HepG2 (cell line): ENCODE data around the gene TARS3. TPM values are rescaled to one million over a fixed set of nuclear protein-coding genes. Genes with fewer than 3 reads are reported as not detected.

Experiments
- ATAC-seq: fragments of 200-7000 bp; cut with Tn5 transposase; 3 replicates; pipeline ENCODE4 v1.9.1; 2020; ENCODE audit warnings: mild to moderate bottlenecking, moderate library complexity
- BruUV-seq: library from RNA; stranded (reverse); fragments of 400-500 nt; replicated peaks from 2 replicates; lab custom pipeline; 2021; lab: Mats Ljungman, UMichigan
- CTCF ChIA-PET: fragments of 300-600 bp; formaldehyde crosslinking; extraction: SDS; loops from one replicate; lab custom pipeline; 2021; ENCODE audit warnings: low total read pairs, inconsistent platforms, low intra/inter-chr PET ratio; lab: Yijun Ruan, JAX
- POLR2A ChIA-PET: fragments of 350-600 bp; sonication (Branson Sonifier 250); formaldehyde crosslinking; loops from one replicate; lab custom pipeline; 2020; ENCODE audit warnings: antibody characterized with exemption, inconsistent platforms; lab: Yijun Ruan, JAX
- DNase-seq: peaks from one replicate; pipeline ENCODE4 v3.0.0-alpha.2; 2015; ENCODE audit warnings: low spot score
- FAIRE-seq: peaks from 3 replicates; lab custom pipeline; 2011; peaks lifted over from hg19 to GRCh38; lab: Jason Lieb, UNC
- H2AFZ ChIP-seq: one replicate; pipeline ENCODE4 v1.6.1; 2011; ENCODE audit warnings: low read length, inconsistent platforms
- H3K27ac ChIP-seq: fragments of 300-600 bp; 3 replicates; pipeline ENCODE4 v1.8.0; 2011; ENCODE audit warnings: mixed run types, mild to moderate bottlenecking, mixed read lengths, low read length, inconsistent platforms; ENCODE audit not compliant: insufficient read depth; ENCODE audit errors: extremely low read length
- H3K27me3 ChIP-seq, 2 experiments: fragments of 200-600 bp in 1 of 2; 2 replicates in 1 of 2; 3 replicates in 1 of 2; pipeline versions ENCODE4 v1.6.0 to v1.8.0; 2011; ENCODE audit warnings: low read length in 2 of 2, mild to moderate bottlenecking in 2 of 2, moderate library complexity in 2 of 2, inconsistent platforms in 1 of 2; ENCODE audit not compliant: insufficient read depth in 2 of 2, control insufficient read depth in 1 of 2
- H3K36me3 ChIP-seq, 2 experiments: fragments of 200-600 bp in 1 of 2; replicated peaks in 1 of 2; 2 replicates in 1 of 2; 3 replicates in 1 of 2; pipeline versions ENCODE4 v1.5.1 to v1.8.0; 2011; ENCODE audit warnings: low read length in 2 of 2, inconsistent platforms in 1 of 2; ENCODE audit not compliant: insufficient read depth in 2 of 2, control insufficient read depth in 1 of 2
- H3K4me1 ChIP-seq: 2 replicates; pipeline ENCODE4 v1.5.1; 2012; ENCODE audit warnings: low read length, inconsistent platforms; ENCODE audit not compliant: insufficient read depth
- H3K4me2 ChIP-seq: 2 replicates; pipeline ENCODE4 v1.6.0; 2011; ENCODE audit warnings: low read depth, low read length, inconsistent platforms
- H3K4me3 ChIP-seq, 3 experiments: fragments of 200-600 bp in 1 of 3; sonication (generic), shearing (Covaris generic) in 1 of 3; replicated peaks in 1 of 3; 2 replicates each; pipeline ENCODE4 v1.5.1; 2011 to 2016; ENCODE audit warnings: low read length in 3 of 3, inconsistent platforms in 2 of 3, low read depth in 2 of 3, mild to moderate bottlenecking in 2 of 3, control low read depth in 1 of 3, mixed read lengths in 1 of 3; ENCODE audit not compliant: insufficient read depth in 1 of 3
- H3K79me2 ChIP-seq: one replicate; pipeline ENCODE4 v1.6.1; 2011; ENCODE audit warnings: low read length, inconsistent platforms; ENCODE audit not compliant: insufficient read depth
- H3K9ac ChIP-seq: 2 replicates; pipeline ENCODE4 v1.6.0; 2011; ENCODE audit warnings: mild to moderate bottlenecking, low read depth, low read length, inconsistent platforms; ENCODE audit not compliant: insufficient read depth
- H3K9me3 ChIP-seq: 2 replicates; pipeline ENCODE4 v1.5.1; 2012; ENCODE audit warnings: mild to moderate bottlenecking, low read length
- H4K20me1 ChIP-seq: 2 replicates; pipeline ENCODE4 v1.6.0; 2011; ENCODE audit warnings: inconsistent platforms, mild to moderate bottlenecking, low read length, moderate library complexity; ENCODE audit not compliant: insufficient read depth
- GATAD1 ChIP-seq: IDR thresholded peaks from 2 replicates; pipeline ENCODE4 v1.6.1; 2016; ENCODE audit warnings: missing genetic modification reagents, missing compliant biosample characterization
- SALL1 ChIP-seq: sonication (generic); formaldehyde crosslinking; IDR thresholded peaks from 2 replicates; pipeline ENCODE4 v1.8.0; 2022; ENCODE audit warnings: mild to moderate bottlenecking, missing genetic modification reagents
- SETDB1 ChIP-seq: sonication (generic); formaldehyde crosslinking; IDR thresholded peaks from 2 replicates; pipeline ENCODE4 v1.5.1; 2020; ENCODE audit warnings: missing genetic modification reagents, mild to moderate bottlenecking, borderline replicate concordance
- SRSF4 ChIP-seq: fragments of 200-400 bp; formaldehyde crosslinking; IDR thresholded peaks from one replicate; pipeline ENCODE4 v1.6.1; 2018; ENCODE audit warnings: mild to moderate bottlenecking, low read depth, low read length, moderate library complexity; ENCODE audit not compliant: poor library complexity, severe bottlenecking
- ZBTB38 ChIP-seq: sonication (generic); formaldehyde crosslinking; IDR thresholded peaks from 2 replicates; pipeline ENCODE4 v1.5.1; 2020; ENCODE audit warnings: mild to moderate bottlenecking, missing genetic modification reagents
- ZHX2 ChIP-seq, 2 experiments: sonication (generic) in 1 of 2; formaldehyde crosslinking in 1 of 2; IDR thresholded peaks; 2 replicates each; pipeline versions ENCODE4 v1.6.1 to v1.9.0; 2014 to 2022; ENCODE audit warnings: antibody characterized with exemption in 1 of 2, borderline replicate concordance in 1 of 2, inconsistent platforms in 1 of 2, low read depth in 1 of 2, missing genetic modification reagents in 1 of 2
- ZKSCAN1 ChIP-seq: fragments of 150-350 bp; IDR thresholded peaks from 2 replicates; pipeline ENCODE4 v1.6.1; 2014; ENCODE audit warnings: low read length
- ZNF224 ChIP-seq: sonication (generic); formaldehyde crosslinking; IDR thresholded peaks from 2 replicates; pipeline ENCODE4 v1.5.0; 2020; ENCODE audit warnings: mild to moderate bottlenecking, missing genetic modification reagents
- ZNF687 ChIP-seq: sonication (generic); formaldehyde crosslinking; IDR thresholded peaks from 2 replicates; pipeline ENCODE4 v1.5.1; 2020; ENCODE audit warnings: mild to moderate bottlenecking, missing genetic modification reagents, moderate library complexity
- WGBS: methylation state at CpG from one replicate; pipeline ENCODE4 v1.1.6; 2017; ENCODE audit warnings: low lambda C conversion rate; 5-methylcytosine and 5-hydroxymethylcytosine counted together
- in situ Hi-C: cut with HindIII; loops from 2 replicates; pipeline ENCODE4 v1.10.0; 2017; ENCODE audit warnings: low pct_unique_long_range_greater_than_20kb; ENCODE audit not compliant: extremely low pct_ligation_motif_present
- intact Hi-C: fragments of 100-400 bp; cut with micrococcal nuclease; formaldehyde crosslinking; loops from one replicate; pipeline ENCODE4 v1.10.0; 2022; ENCODE audit not compliant: unreplicated experiment
- polyA plus RNA-seq, 8 experiments: library from polyadenylated mRNA; depleted of rRNA in 3 of 8; stranded (reverse) in 7 of 8; unstranded in 1 of 8; fragments of >200 nt; fragmentation: Illumina TruSeq in 4 of 8; extraction: Trizol in 4 of 8; gene quantifications; 2 replicates each; pipeline versions ENCODE4 v1.2.1 to v1.2.3, GENCODE V29; 2011 to 2016; ENCODE audit warnings: low read depth in 4 of 8, missing spikeins in 1 of 8, mixed read lengths in 1 of 8; ENCODE audit not compliant: insufficient read depth in 1 of 8
- total RNA-seq, 5 experiments: library from RNA; depleted of rRNA; stranded (reverse); fragments of >200 nt; fragmentation: Illumina TruSeq; extraction: Trizol; gene quantifications; 2 replicates each; pipeline ENCODE4 v1.2.3, GENCODE V29; 2016; ENCODE audit warnings: low read depth in 1 of 5

The TARS3 gene
- total and polyA plus RNA-seq, 2 of the 13 experiments (the other 11 are each of a cell fraction or from before 2014, with no cell fraction given) = 4.1 to 11.7 TPM

- H3K36me3 ChIP-seq = no peaks in the 10 kb centered on the region; a peak in 1 of 5 replicates
- no peak for ATAC-seq
- no peak for DNase-seq
- peak; percentile 30; the same call in 1 of the 2 replicates for TF ChIP-seq ZNF687
- no peak for TF ChIP-seq ZNF224
- TF ChIP-seq ZBTB38 (CRISPR knock-in tag) = 0 out of 2 replicates have a peak, but pooled peaks have one; percentile 16
- TF ChIP-seq, all 625 proteins: peak for 2
- H3K27ac ChIP-seq = no peak overlapping the region
- no peak overlapping the region for H3K4me2 ChIP-seq
- H3K79me2 ChIP-seq = peaks cover 57% of the 10 kb centered on the region
- no peaks in the 10 kb centered on the region for H4K20me1 ChIP-seq
- peaks cover 81% of the 10 kb centered on the region for H3K4me1 ChIP-seq
- no peaks in the 10 kb centered on the region for H3K9me3 ChIP-seq
- ChIA-PET CTCF (no interaction called here), POLR2A (no interaction called here)
- no peak overlapping the region for H2AFZ ChIP-seq
- FAIRE-seq = no peak
- intact Hi-C loops (no loop called here), in situ Hi-C loops (no loop called here)
- no TSS peak for BruUV-seq
- no peak overlapping the region for H3K4me3 ChIP-seq
- H3K9ac ChIP-seq = no peak overlapping the region
- no peaks in the 10 kb centered on the region for H3K27me3 ChIP-seq
- WGBS = 89% methylated on average over 8 of the region's 10 CpGs
Measured at GRCh38 chr15:101620671-101621070, 103.6 kb downstream of the TARS3 start.

- no peaks in the 10 kb centered on the region for H3K27me3 ChIP-seq
- H3K36me3 ChIP-seq = no peaks in the 10 kb centered on the region; a peak in 1 of 5 replicates
- peaks cover 85% of the 10 kb centered on the region for H3K4me1 ChIP-seq
- no peak overlapping the region for H2AFZ ChIP-seq
- H3K9me3 ChIP-seq = no peaks in the 10 kb centered on the region
- no peak overlapping the region for H3K4me3 ChIP-seq
- FAIRE-seq = no peak
- ATAC-seq = no peak
- CTCF ChIA-PET = no interaction called here
- no TSS peak for BruUV-seq
- no peak overlapping the region for H3K4me2 ChIP-seq
- no peak for DNase-seq
- no peaks in the 10 kb centered on the region for H4K20me1 ChIP-seq
- intact Hi-C loops (no loop called here), in situ Hi-C loops (no loop called here)
- no peak overlapping the region for H3K27ac ChIP-seq
- no peak overlapping the region for H3K9ac ChIP-seq
- peaks cover 46% of the 10 kb centered on the region for H3K79me2 ChIP-seq
- POLR2A ChIA-PET = no interaction called here
- 93% methylated on average over 6 of the region's 6 CpGs for WGBS
- TF ChIP-seq SALL1 (no peak), ZKSCAN1 (no peak), ZHX2 (IDR thresholded peaks at IDR 0.05; ENCODE audit: low read depth) (no peak), ZHX2 (CRISPR knock-in tag; IDR thresholded peaks at IDR 0.05; ENCODE audit: borderline replicate concordance) (no peak), SETDB1 (CRISPR knock-in tag) (no peak), GATAD1 (CRISPR knock-in tag) (no peak), SRSF4 (no peak)
Measured at GRCh38 chr15:101619615-101619865, 104.7 kb downstream of the TARS3 start.
